GM06990 (cell line): ENCODE measurements around the gene AUP1.

Experiments
- DNase-seq: peaks from one replicate; pipeline ENCODE4 v3.0.0-alpha.2; 2011; ENCODE audit not compliant: insufficient read length; ENCODE audit errors: extremely low read depth
- H3K27me3 ChIP-seq: replicated peaks from 2 replicates; pipeline ENCODE4 v1.6.0; 2011; ENCODE audit warnings: low read length; ENCODE audit not compliant: control insufficient read depth, insufficient read depth
- H3K36me3 ChIP-seq: 2 replicates; pipeline ENCODE4 v1.5.1; 2011; ENCODE audit warnings: low read length; ENCODE audit not compliant: control insufficient read depth, insufficient read depth
- H3K4me3 ChIP-seq: replicated peaks from 2 replicates; pipeline ENCODE4 v1.5.1; 2011; ENCODE audit warnings: low read depth, mild to moderate bottlenecking, control low read depth, low read length
- CTCF ChIP-seq: IDR thresholded peaks from 2 replicates; pipeline ENCODE4 v1.5.1; 2011; ENCODE audit warnings: low read length, control low read depth, mild to moderate bottlenecking, inconsistent platforms; ENCODE audit not compliant: insufficient read depth, poor library complexity, severe bottlenecking

Gene AUP1

GRCh38 chr2:74551942-74552913 is 22.7 kb upstream of the AUP1 start:
- DNase-seq, result peak; percentile 70
- Histone ChIP-seq H3K4me3 (peak overlapping the region; percentile 83), H3K36me3 (peaks cover 9% of the 10 kb centered on the region), H3K27me3 (no peaks in the 10 kb centered on the region)
- TF ChIP-seq CTCF, result no peak

DNA sequence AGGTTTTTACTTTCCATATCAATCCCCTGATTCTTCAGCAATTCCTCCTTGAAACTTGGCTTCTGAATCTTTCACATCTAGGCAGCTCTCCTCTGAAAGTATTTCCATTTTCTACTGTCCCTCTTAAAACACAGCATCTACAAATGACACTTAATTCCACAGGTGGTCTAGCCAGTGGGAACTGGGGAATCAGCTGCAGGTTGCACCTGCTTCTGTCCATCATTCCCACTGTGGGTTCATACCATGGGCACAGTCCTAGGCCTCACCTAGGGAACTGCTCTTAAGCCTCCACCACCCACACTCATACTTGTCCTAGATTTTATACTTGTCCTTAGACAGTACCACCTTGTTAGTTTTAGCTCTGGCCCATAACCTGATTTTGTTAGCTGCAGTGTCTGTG is 22.0 kb upstream of the AUP1 start:
- H3K27me3 ChIP-seq, result no peaks in the 10 kb centered on the region
- no peak for TF ChIP-seq CTCF
- H3K36me3 ChIP-seq, result peaks cover 2% of the 10 kb centered on the region
- H3K4me3 ChIP-seq, result peak overlapping the region; percentile 83
- DNase-seq, result no peak

DNA sequence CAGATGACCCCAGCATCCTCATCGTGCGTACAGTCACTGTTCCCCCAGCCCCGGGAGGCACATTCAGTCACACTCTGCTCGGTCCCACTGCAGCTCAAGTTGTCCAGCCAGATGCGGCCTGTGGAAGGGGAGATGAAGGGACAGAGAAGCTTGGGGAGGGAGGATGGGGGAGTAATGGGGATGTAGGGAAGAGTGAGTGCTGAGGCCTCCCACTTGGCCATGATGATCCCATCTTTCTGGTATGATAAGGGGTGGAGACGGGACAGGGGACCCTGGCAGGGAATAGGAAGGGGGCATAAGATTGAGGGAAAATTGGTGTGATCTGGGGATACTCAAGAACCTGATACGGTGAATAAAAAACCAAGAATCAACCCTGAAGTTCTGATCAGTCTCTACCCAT is 20.7 kb upstream of the AUP1 start:
- no peaks in the 10 kb centered on the region; the same call in none of the 2 replicates for H3K36me3 ChIP-seq
- H3K27me3 ChIP-seq, result no peaks in the 10 kb centered on the region
- H3K4me3 ChIP-seq, result peak overlapping the region; percentile 83
- TF ChIP-seq CTCF, result no peak
- no peak for DNase-seq

- peak; percentile 65 for DNase-seq
- Histone ChIP-seq H3K36me3 (no peaks in the 10 kb centered on the region; the same call in none of the 2 replicates), H3K4me3 (peak overlapping the region; percentile 83), H3K27me3 (no peaks in the 10 kb centered on the region)
- TF ChIP-seq CTCF, result no peak
Observed at GRCh38 chr2:74548900-74549826, 19.7 kb upstream of the AUP1 start.

DNA sequence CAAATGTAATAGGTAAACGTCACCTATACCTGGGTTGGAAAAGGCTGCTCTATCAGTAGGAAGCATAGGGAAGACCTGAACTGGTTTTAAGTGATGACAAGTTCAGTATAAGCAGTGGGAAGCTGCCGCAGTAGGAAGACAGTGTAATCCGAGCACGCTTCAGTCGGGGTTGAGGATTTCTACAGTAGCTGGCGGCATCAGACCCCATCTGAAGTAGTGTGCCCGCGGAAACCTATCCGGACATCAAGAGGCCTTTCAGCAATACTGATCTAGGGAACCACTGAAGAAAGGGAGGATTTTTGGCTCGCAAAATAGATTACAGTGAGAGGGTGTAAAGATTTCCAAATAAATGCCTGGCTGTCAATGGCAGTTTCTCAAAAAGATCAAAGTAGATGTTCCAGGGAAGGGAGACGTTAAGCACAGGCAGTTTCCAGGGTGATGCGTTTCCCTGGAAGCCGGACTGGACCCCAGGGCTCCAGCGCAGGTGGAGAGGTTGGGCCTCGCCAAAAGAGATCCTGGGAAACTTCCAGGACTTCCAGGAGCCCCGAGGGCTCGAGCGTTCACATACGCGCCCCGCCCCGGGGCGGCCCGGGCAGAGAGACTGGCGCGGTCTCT is 18.9 kb upstream of the AUP1 start:
- no peak for TF ChIP-seq CTCF
- Histone ChIP-seq H3K27me3 (no peaks in the 10 kb centered on the region), H3K36me3 (no peaks in the 10 kb centered on the region; the same call in none of the 2 replicates), H3K4me3 (peak overlapping the region; percentile 83)
- DNase-seq, result no peak
